GM23248 (cell line): Measurements from ENCODE around the gene ADORA1. TPM values are rescaled to one million over a fixed set of nuclear protein-coding genes. Genes with fewer than 3 reads are reported as not detected.

Experiments
- DNase-seq: peaks from one replicate; pipeline ENCODE4 v3.0.0-alpha.2; 2015
- H2AFZ ChIP-seq: fragments of 200-600 bp; sonication (generic); 2 replicates; pipeline ENCODE4 v1.6.1; 2016; ENCODE audit warnings: antibody characterized with exemption
- H3F3A ChIP-seq: fragments of 200-600 bp; sonication (generic); 2 replicates; pipeline ENCODE4 v1.6.1; 2016; ENCODE audit warnings: mild to moderate bottlenecking, antibody characterized with exemption, mixed run types; ENCODE audit not compliant: insufficient read depth
- H3K27ac ChIP-seq: fragments of 200-600 bp; sonication (generic); 2 replicates; pipeline ENCODE4 v1.5.1; 2016; ENCODE audit warnings: mild to moderate bottlenecking
- H3K27me3 ChIP-seq: fragments of 200-600 bp; sonication (generic); replicated peaks from 2 replicates; pipeline ENCODE4 v1.6.1; 2016; ENCODE audit warnings: mild to moderate bottlenecking; ENCODE audit not compliant: insufficient read depth
- H3K36me3 ChIP-seq: fragments of 200-600 bp; sonication (generic); 2 replicates; pipeline ENCODE4 v1.6.1; 2016; ENCODE audit warnings: low read depth, mild to moderate bottlenecking
- H3K4me1 ChIP-seq: fragments of 200-600 bp; sonication (generic); 2 replicates; pipeline ENCODE4 v1.6.1; 2016; ENCODE audit warnings: mild to moderate bottlenecking; ENCODE audit not compliant: insufficient read depth
- H3K4me2 ChIP-seq: fragments of 200-600 bp; sonication (generic); one replicate; pipeline ENCODE4 v1.6.1; 2016; ENCODE audit warnings: mild to moderate bottlenecking; ENCODE audit not compliant: unreplicated experiment
- H3K4me3 ChIP-seq: fragments of 200-600 bp; sonication (generic); 2 replicates; pipeline ENCODE4 v1.5.1; 2016; ENCODE audit warnings: mild to moderate bottlenecking
- H3K79me2 ChIP-seq: fragments of 200-600 bp; sonication (generic); 2 replicates; pipeline ENCODE4 v1.6.1; 2016; ENCODE audit warnings: mild to moderate bottlenecking; ENCODE audit not compliant: insufficient read depth
- H3K9ac ChIP-seq: fragments of 200-600 bp; sonication (generic); 2 replicates; pipeline ENCODE4 v1.6.1; 2016; ENCODE audit warnings: mild to moderate bottlenecking
- H3K9me2 ChIP-seq: fragments of 200-600 bp; sonication (generic); 2 replicates; pipeline ENCODE4 v1.6.1; 2016; ENCODE audit warnings: mixed run types, mild to moderate bottlenecking, moderate library complexity; ENCODE audit not compliant: insufficient read depth
- H3K9me3 ChIP-seq: fragments of 200-600 bp; sonication (generic); one replicate; pipeline ENCODE4 v1.6.1; 2017; ENCODE audit warnings: low read depth
- H4K20me1 ChIP-seq: fragments of 200-600 bp; sonication (generic); 2 replicates; pipeline ENCODE4 v1.6.0; 2016; ENCODE audit not compliant: insufficient read depth
- EZH2 ChIP-seq: fragments of 200-600 bp; sonication (generic); IDR thresholded peaks from 2 replicates; pipeline ENCODE4 v1.6.1; 2018; ENCODE audit warnings: antibody characterized with exemption, mild to moderate bottlenecking; ENCODE audit not compliant: insufficient read depth, poor library complexity, severe bottlenecking
- EZH2phosphoT487 ChIP-seq: fragments of 200-600 bp; sonication (generic); IDR thresholded peaks from 2 replicates; pipeline ENCODE4 v1.6.1; 2018; ENCODE audit warnings: antibody characterized with exemption, moderate library complexity, mild to moderate bottlenecking, low read depth; ENCODE audit not compliant: insufficient read depth
- WGBS, 2 experiments: methylation state at CpG; one replicate each; pipeline ENCODE4 v1.1.6; 2015 to 2017; ENCODE audit warnings: low lambda C conversion rate in 2 of 2, low coverage in 1 of 2; ENCODE audit errors: missing lambda C conversion rate in 2 of 2; 5-methylcytosine and 5-hydroxymethylcytosine counted together
- in situ Hi-C: fragments of 300-500 bp; cut with MboI; formaldehyde crosslinking; loops from 2 replicates; pipeline ENCODE4 v1.15.0; 2020
- polyA plus RNA-seq: library from polyadenylated mRNA; unstranded; fragments of >200 nt; fragmentation: Nextera tagmentation; extraction: Ambion mirVana; gene quantifications from 2 replicates; pipeline ENCODE4 v1.2.1, GENCODE V29; 2016
- total RNA-seq: library from RNA; depleted of rRNA; stranded (reverse); fragments of >200 nt; shearing (Covaris generic); gene quantifications from 2 replicates; pipeline ENCODE4 v1.2.3, GENCODE V29; 2014

ADORA1 gene
- total and polyA plus RNA-seq, 2 experiments from 2014 or later, result 2.2 to 5.8 TPM

DNA sequence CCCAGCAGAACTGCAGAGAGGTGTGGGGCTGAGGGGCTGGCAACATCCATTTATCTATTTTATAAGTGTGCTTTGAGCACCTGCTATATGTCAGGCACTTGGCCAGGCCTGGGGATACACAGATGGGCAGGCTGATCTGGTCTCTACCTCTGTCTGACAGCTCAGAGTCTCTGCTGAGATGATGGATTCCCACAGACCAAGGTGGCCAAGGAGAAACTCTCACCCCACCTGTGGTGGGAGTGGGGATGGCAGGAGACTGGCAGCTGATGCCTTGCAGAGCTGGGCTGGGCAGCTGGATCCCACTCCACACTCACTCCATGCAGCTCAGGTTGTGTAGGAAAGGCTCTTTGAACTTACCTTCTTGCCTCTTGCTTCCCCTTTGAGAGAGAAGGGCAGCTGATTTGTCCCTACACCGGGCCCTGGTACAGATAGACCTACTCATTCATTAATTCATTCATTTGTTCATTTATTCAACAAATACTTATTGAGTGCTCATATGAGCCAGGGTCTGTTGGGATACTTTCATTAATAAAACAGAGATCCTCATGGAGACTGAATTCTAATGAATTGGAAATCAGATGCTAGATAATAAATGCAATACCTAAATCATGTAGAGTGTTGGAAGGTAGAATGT lies 9.0 kb downstream of the ADORA1 start:
- Histone ChIP-seq H3K4me1 (no peaks in the 10 kb centered on the region), H4K20me1 (no peaks in the 10 kb centered on the region), H3K4me3 (no peak overlapping the region), H3K36me3 (no peaks in the 10 kb centered on the region), H3F3A (no peaks in the 10 kb centered on the region), H3K27ac (no peak overlapping the region), H3K27me3 (no peaks in the 10 kb centered on the region), H3K9me2 (no peaks in the 10 kb centered on the region), H2AFZ (no peak overlapping the region), H3K9ac (no peak overlapping the region), H3K4me2 (no peak overlapping the region), H3K9me3 (no peaks in the 10 kb centered on the region), H3K79me2 (no peaks in the 10 kb centered on the region)
- whole genome bisulfite sequencing, 2 experiments, result 83 to 89% methylated on average over 1 of the region's 1 CpG
- in situ Hi-C loops, result no loop called here
- no peak for TF ChIP-seq EZH2
- no peak for DNase-seq

DNA sequence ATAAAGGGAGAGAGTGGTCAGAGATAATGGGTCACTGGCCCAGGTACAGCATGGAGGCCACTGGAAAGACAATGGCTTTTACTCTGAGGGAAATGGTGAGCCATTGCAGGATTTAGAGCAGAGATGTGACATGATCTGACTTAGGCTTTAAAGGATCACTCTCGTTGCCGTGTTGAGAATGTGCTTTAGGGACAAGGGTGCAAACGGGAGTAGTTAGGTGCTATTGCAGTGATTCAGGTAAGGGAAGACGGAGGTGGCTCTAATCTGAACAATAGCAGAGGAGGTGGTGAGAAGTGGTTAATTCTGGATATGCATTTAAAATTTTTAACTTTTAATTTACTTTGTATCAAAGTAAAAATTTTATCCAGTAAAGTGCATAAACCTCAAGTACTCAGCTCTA lies 9.8 kb downstream of the ADORA1 start:
- WGBS, 2 experiments, result 79 to 82% methylated on average over 4 of the region's 4 CpGs
- H3K27ac ChIP-seq, result no peak overlapping the region
- H2AFZ ChIP-seq, result no peak overlapping the region
- no peaks in the 10 kb centered on the region for H4K20me1 ChIP-seq
- H3F3A ChIP-seq, result no peaks in the 10 kb centered on the region
- no peak overlapping the region for H3K4me3 ChIP-seq
- H3K36me3 ChIP-seq, result no peaks in the 10 kb centered on the region
- H3K79me2 ChIP-seq, result no peaks in the 10 kb centered on the region
- H3K9me2 ChIP-seq, result no peaks in the 10 kb centered on the region
- in situ Hi-C loops, result no loop called here
- H3K27me3 ChIP-seq, result no peaks in the 10 kb centered on the region
- no peaks in the 10 kb centered on the region for H3K9me3 ChIP-seq
- H3K9ac ChIP-seq, result no peak overlapping the region
- no peak overlapping the region for H3K4me2 ChIP-seq
- TF ChIP-seq EZH2phosphoT487 (no peak), EZH2 (no peak)
- H3K4me1 ChIP-seq, result no peaks in the 10 kb centered on the region
- no peak for DNase-seq

DNA sequence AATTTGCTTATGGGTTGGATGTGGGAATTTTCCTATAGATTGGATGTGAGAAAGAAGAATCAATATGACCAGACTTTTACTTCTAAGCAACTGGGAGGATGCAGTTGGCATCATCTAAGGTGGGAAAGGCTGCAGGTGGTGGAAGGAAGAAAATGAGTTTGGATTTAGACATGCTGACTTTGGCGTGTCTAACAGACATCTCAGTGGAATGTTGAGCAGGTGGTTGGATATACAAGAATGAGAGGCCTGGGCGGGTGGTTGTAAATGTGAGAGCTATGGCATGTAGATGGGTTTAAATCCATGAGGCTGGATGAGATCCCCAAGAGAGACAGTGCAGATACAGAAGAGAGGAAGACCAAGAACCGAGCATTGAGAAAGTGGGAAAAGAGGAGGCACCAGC lies 10.5 kb downstream of the ADORA1 start:
- Histone ChIP-seq H3K4me1 (no peaks in the 10 kb centered on the region), H3K4me2 (no peak overlapping the region), H3K9ac (no peak overlapping the region), H3K9me2 (no peaks in the 10 kb centered on the region), H2AFZ (no peak overlapping the region), H3K36me3 (no peaks in the 10 kb centered on the region), H3K27ac (no peak overlapping the region), H3K9me3 (no peaks in the 10 kb centered on the region), H3K4me3 (no peak overlapping the region), H3K79me2 (no peaks in the 10 kb centered on the region), H4K20me1 (no peaks in the 10 kb centered on the region), H3K27me3 (no peaks in the 10 kb centered on the region), H3F3A (no peaks in the 10 kb centered on the region)
- no peak for TF ChIP-seq EZH2phosphoT487
- no peak for TF ChIP-seq EZH2
- in situ Hi-C loops, result no loop called here
- DNase-seq, result no peak
- WGBS, 2 experiments, result 74 to 79% methylated on average over 3 of the region's 3 CpGs

DNA sequence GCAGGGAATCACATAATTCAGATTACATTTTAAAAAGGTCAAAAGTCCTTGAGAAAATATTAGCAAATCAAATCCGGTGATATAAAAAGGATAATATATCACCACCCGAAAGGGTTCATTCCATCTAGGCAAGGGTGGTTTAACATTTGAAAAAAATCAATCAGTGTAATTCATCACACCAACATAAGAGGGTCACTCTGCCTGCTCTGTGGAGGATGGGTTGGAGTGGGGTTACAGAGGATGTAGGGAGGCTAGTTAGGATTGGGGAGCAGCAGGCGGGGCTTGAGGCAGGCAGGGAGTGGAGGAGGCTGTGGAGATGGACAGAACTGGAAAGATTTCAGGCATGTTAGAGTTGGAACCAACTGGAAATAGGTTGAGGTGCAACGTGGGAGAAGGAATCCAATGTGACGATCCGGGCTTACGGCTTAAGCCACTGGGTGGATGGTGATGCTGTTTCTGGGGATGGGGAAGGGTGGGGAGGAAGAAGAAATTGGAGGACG lies 12.5 kb downstream of the ADORA1 start:
- Histone ChIP-seq H3K36me3 (no peaks in the 10 kb centered on the region), H3K4me3 (no peak overlapping the region), H2AFZ (no peak overlapping the region), H3K4me2 (no peak overlapping the region), H3K27me3 (no peaks in the 10 kb centered on the region), H4K20me1 (no peaks in the 10 kb centered on the region), H3F3A (peaks cover 3% of the 10 kb centered on the region; the same call in 1 of the 2 replicates), H3K27ac (no peak overlapping the region), H3K9me3 (no peaks in the 10 kb centered on the region), H3K4me1 (peaks cover 6% of the 10 kb centered on the region; the same call in 1 of the 2 replicates), H3K9me2 (no peaks in the 10 kb centered on the region), H3K9ac (no peak overlapping the region), H3K79me2 (no peaks in the 10 kb centered on the region)
- 79 to 81% methylated on average over 8 of the region's 8 CpGs for WGBS, 2 experiments
- TF ChIP-seq EZH2phosphoT487 (no peak), EZH2 (no peak)
- DNase-seq, result no peak
- in situ Hi-C loops, result no loop called here
